CD4-positive, alpha-beta T cell treated with Interleukin-15 for 1 hour (primary cell): ENCODE results near the gene DSE.
A peak's percentile ranks its signal among the peaks of the same experiment; 100 is the strongest.

ENCODE experiments used
- DNase-seq: peaks from one replicate; pipeline ENCODE4 v3.0.0-alpha.2; 2020

Gene DSE

GRCh38 chr6:116363759-116364158, 7.0 kb upstream of the DSE start:
- DNase-seq, result no peak

GRCh38 chr6:116364321-116364720, 6.4 kb upstream of the DSE start:
- no peak for DNase-seq

GRCh38 chr6:116365743-116366142, 5.0 kb upstream of the DSE start:
- DNase-seq, result no peak

- no peak for DNase-seq
Observed at GRCh38 chr6:116366740-116367275, 3.9 kb upstream of the DSE start.

GRCh38 chr6:116369540-116369939, 1.2 kb upstream of the DSE start:
- DNase-seq, result no peak

- no peak for DNase-seq
Observed at GRCh38 chr6:116369964-116370759, 585 bp upstream of the DSE start.

GRCh38 chr6:116371120-116371917, 572 bp downstream of the DSE start:
- DNase-seq, result peak; percentile 44

- no peak for DNase-seq
Observed at GRCh38 chr6:116371918-116372209, 1.1 kb downstream of the DSE start.

- DNase-seq, result no peak
Observed at GRCh38 chr6:116373300-116373699, 2.6 kb downstream of the DSE start.

- DNase-seq, result no peak
Observed at GRCh38 chr6:116373940-116374339, 3.2 kb downstream of the DSE start.

GRCh38 chr6:116374586-116374985, 3.8 kb downstream of the DSE start:
- no peak for DNase-seq

GRCh38 chr6:116375262-116375661, 4.5 kb downstream of the DSE start:
- DNase-seq, result no peak

GRCh38 chr6:116376149-116376548, 5.4 kb downstream of the DSE start:
- DNase-seq, result no peak

- DNase-seq, result no peak
Observed at GRCh38 chr6:116379764-116380163, 9.0 kb downstream of the DSE start.

- no peak for DNase-seq
Observed at GRCh38 chr6:116380346-116380745, 9.6 kb downstream of the DSE start.

GRCh38 chr6:116381000-116381399, 10.3 kb downstream of the DSE start:
- no peak for DNase-seq

GRCh38 chr6:116382587-116382986, 11.8 kb downstream of the DSE start:
- no peak for DNase-seq

- no peak for DNase-seq
Observed at GRCh38 chr6:116384727-116385458, 14.1 kb downstream of the DSE start.

- no peak for DNase-seq
Observed at GRCh38 chr6:116385459-116385802, 14.7 kb downstream of the DSE start.

- no peak for DNase-seq
Observed at GRCh38 chr6:116385921-116386320, 15.2 kb downstream of the DSE start.

- peak; percentile 33 for DNase-seq
Observed at GRCh38 chr6:116386581-116387299, 16.0 kb downstream of the DSE start.

GRCh38 chr6:116387374-116387773, 16.6 kb downstream of the DSE start:
- DNase-seq, result peak; percentile 72

- no peak for DNase-seq
Observed at GRCh38 chr6:116388924-116389323, 18.2 kb downstream of the DSE start.
